Measurements from ENCODE around the gene SLC16A13. TPM values are rescaled to one million over a fixed set of nuclear protein-coding genes. Genes with fewer than 3 reads are reported as not detected.
A peak's percentile ranks its signal among the peaks of the same experiment; 100 is the strongest.
"Not testable (repeated sequence)": the region's sequence is repeated elsewhere in the genome, so short reads cannot be mapped to it uniquely, and the experiment has no call there.

SLC16A13 gene
- total RNA-seq, 1 donor from 2014 or later: 10.1 TPM

DNA sequence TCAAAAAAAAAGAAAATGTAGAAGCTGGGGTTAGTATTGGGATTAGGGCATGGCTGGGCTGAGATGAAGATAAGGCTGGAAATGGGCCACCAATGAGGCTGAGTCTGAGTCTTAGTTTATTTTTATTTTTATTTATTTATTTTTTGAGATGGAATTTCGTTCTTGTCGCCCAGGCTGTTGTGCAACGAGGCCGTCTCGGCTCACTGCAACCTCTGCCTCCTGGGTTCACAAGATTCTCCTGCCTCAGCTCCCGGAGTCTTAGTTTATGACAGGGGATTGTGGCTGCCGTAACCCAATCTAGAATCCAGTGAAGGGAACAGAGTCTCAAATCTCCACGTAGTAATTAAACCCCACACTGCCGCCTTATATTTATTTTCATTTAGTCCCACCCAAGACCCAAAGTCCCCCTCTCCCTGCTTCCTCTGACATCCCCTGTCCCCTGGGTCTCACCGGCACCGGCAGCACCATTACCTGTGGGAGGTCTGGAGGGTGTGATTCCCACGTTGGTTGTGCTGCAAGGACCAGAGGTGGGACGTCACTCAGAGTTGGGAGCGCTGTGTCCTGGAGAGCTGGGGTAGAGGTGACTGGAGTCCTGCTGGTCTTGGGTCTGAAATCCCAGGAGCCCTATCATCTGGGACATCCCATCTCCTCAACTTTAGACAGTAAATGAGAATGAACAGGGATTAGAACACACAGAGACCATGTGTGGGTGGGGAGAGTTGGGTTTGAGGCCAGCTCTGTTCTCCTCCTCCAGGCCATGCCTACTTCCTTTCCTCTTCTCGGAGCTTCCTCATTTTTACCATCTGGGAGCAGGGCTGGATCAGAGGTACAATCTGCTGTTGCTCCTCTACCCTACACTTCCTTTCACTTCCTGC, 44.0 kb downstream of the SLC16A13 start, which contains the start of gene CLEC10A:
Gene CLEC10A, minus strand, starts transcription at position 671 of the 875 bp plus-strand sequence. CDS start 1,439 bp downstream, outside the sequence.
- no peak within 1 kb of the TSS for H3K4me3 ChIP-seq
- TF ChIP-seq, protein P1, sequence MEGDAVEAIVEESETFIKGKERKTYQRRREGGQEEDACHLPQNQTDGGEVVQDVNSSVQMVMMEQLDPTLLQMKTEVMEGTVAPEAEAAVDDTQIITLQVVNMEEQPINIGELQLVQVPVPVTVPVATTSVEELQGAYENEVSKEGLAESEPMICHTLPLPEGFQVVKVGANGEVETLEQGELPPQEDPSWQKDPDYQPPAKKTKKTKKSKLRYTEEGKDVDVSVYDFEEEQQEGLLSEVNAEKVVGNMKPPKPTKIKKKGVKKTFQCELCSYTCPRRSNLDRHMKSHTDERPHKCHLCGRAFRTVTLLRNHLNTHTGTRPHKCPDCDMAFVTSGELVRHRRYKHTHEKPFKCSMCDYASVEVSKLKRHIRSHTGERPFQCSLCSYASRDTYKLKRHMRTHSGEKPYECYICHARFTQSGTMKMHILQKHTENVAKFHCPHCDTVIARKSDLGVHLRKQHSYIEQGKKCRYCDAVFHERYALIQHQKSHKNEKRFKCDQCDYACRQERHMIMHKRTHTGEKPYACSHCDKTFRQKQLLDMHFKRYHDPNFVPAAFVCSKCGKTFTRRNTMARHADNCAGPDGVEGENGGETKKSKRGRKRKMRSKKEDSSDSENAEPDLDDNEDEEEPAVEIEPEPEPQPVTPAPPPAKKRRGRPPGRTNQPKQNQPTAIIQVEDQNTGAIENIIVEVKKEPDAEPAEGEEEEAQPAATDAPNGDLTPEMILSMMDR (IDR thresholded peaks at IDR 0.05): no peak
- H3K4me1 ChIP-seq: peaks cover 4% of the 10 kb centered on the region
- H3K36me3 ChIP-seq: no peaks in the 10 kb centered on the region
- H3K9me3 ChIP-seq: no peaks in the 10 kb centered on the region
- ATAC-seq (peak; percentile 89), DNase-seq (no peak)
- no peaks in the 10 kb centered on the region for H3K27me3 ChIP-seq
- peak within 1 kb of the TSS; percentile 13 for H3K27ac ChIP-seq
- intact Hi-C loops (cut with DNase I): no loop called here

DNA sequence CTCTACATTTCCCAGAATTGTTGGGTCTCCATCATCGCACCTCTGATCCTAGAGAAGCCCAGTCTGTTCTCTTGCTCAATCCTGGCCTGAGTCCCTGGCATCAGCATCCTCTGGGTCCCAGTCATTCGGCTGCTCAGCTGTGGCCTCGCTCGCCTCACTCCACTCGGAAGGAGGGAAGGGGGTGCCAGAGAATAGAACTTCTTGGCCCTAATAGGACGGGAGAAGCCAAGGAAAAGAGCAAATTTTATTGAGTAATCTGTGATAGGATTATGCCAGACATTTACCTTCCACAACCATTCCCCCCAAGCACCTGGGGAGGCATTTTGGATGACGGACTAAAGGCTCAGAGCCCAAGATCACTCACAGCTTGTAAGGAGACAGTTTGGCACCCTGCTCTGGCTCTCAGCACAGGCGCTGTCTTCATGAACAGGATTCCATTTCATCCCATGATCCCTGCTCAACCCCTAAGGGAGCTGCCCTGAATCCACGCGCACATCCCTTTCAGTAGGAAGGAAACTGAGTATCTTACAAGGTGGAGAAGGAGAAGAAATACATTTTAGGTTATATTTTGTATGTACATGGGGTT, 44.7 kb downstream of the SLC16A13 start:
- Histone ChIP-seq H3K27me3 (no peaks in the 10 kb centered on the region), H3K9me3 (no peaks in the 10 kb centered on the region), H3K4me1 (peaks cover 4% of the 10 kb centered on the region), H3K4me3 (no peak overlapping the region), H3K36me3 (no peaks in the 10 kb centered on the region), H3K27ac (no peak overlapping the region)
- no peak for DNase-seq
- intact Hi-C loops (cut with DNase I): no loop called here
- TF ChIP-seq, protein P1 (IDR thresholded peaks at IDR 0.05): no peak
- ATAC-seq: peak; percentile 59

DNA sequence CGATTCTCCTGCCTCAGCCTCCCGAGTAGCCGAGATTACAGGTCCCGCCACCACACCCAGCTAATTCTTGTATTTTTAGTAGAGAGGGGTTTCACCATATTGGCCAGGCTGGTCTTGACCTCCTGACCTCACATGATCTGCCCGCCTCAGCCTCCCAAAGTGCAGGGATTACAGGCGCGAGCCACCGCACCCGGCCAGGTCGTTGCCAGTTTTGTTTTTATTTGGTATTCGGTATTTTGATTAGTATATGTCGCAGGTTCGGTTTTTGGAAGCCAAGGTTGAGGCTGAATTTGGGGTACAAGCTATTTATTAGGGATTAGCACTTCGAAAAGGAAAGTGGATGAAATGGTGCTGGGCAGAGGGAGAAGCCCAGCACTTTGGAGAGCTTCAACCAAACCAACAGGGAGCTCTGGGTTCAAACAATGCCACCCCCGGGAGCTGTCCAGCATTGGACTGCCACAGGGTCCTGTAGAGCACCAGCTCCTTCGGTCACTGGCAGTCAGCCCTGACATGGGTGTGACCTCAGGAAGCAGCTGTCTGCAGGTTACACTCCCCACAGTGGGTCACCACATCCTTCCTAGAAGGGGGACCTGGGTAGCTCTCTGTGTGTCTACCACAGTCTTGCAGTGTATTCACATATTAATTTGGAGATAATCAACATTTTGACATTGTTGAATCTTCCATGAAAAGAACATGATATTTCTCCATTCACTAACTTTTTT, 45.7 kb downstream of the SLC16A13 start:
- ATAC-seq (no peak), DNase-seq (no peak)
- Histone ChIP-seq H3K36me3 (no peaks in the 10 kb centered on the region), H3K27me3 (no peaks in the 10 kb centered on the region), H3K4me1 (peaks cover 4% of the 10 kb centered on the region), H3K4me3 (no peak overlapping the region), H3K27ac (no peak overlapping the region), H3K9me3 (no peaks in the 10 kb centered on the region)
- TF ChIP-seq, protein P1 (IDR thresholded peaks at IDR 0.05): no peak
- intact Hi-C loops (cut with DNase I): no loop called here

DNA sequence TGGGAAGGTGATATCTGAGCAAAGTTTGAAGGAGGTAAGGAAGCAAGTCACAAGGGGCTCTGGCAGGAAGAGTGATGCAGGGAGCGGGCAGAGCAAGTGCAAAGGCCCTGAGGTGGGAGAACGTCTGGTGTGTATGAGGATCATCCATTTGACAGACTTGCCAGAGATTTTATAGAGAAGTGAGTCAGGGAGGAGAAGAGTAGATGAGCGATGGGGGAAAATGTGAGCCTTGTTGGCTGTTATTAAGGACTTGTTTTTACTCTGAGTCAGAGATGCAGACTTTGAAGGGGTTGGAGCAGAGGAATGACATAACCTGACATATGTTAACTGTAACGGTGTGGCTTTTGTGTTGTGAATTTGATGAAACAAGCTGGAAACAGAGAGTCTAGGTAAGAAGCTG, 47.8 kb downstream of the SLC16A13 start:
- ATAC-seq: no peak
- Histone ChIP-seq H3K36me3 (no peaks in the 10 kb centered on the region), H3K9me3 (no peaks in the 10 kb centered on the region), H3K4me3 (no peak overlapping the region), H3K27me3 (no peaks in the 10 kb centered on the region), H3K4me1 (peaks cover 4% of the 10 kb centered on the region), H3K27ac (no peak overlapping the region)
- intact Hi-C loops (cut with DNase I): no loop called here
- DNase-seq: no peak
- TF ChIP-seq, protein P1 (IDR thresholded peaks at IDR 0.05): no peak

DNA sequence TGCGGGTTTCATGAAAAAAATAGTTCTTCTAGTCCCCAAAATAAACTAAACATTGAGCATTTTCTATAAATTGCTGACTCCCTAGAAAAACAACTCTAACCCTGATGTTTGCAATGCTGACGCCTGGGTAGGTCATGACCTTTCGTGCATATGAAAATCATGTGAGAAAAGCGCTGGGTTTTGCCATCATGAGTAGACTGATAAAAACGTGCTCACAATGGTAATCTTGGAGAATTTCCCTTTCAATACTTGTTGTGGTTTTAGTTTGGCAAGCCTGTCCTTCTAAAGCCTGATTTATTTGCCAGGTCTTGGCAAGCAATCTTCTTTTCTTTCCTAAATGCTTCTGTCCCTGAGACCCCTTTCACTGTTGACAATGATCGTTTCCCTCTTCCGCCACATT, 48.3 kb downstream of the SLC16A13 start:
- ATAC-seq (no peak), DNase-seq (no peak)
- Histone ChIP-seq H3K27me3 (no peaks in the 10 kb centered on the region), H3K36me3 (no peaks in the 10 kb centered on the region), H3K4me1 (peaks cover 4% of the 10 kb centered on the region), H3K9me3 (no peaks in the 10 kb centered on the region), H3K27ac (no peak overlapping the region), H3K4me3 (no peak overlapping the region)
- TF ChIP-seq, protein P1 (IDR thresholded peaks at IDR 0.05): no peak
- intact Hi-C loops (cut with DNase I): no loop called here

DNA sequence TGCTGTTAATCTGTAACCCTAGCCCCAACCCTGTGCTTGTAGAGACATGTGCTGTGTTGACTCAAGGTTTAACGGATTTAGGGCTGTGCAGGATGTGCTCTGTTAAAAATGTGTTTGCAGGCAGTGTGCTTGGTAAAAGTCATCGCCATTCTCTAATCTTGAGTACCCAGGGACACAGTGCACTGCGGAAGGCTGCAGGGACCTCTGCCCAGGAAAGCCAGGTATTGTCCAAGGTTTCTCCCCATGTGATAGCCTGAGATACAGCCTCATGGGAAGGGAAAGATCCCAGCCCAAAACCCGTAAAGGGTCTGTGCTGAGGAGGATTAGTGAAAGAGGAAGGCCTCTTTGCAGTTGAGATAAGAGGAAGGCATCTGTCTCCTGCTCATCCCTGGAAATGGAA, 52.6 kb downstream of the SLC16A13 start:
- H3K27ac ChIP-seq; H3K36me3 ChIP-seq; ATAC-seq; H3K4me1 ChIP-seq; H3K27me3 ChIP-seq; DNase-seq; H3K9me3 ChIP-seq; intact Hi-C loops (cut with DNase I); H3K4me3 ChIP-seq: not testable (repeated sequence)

DNA sequence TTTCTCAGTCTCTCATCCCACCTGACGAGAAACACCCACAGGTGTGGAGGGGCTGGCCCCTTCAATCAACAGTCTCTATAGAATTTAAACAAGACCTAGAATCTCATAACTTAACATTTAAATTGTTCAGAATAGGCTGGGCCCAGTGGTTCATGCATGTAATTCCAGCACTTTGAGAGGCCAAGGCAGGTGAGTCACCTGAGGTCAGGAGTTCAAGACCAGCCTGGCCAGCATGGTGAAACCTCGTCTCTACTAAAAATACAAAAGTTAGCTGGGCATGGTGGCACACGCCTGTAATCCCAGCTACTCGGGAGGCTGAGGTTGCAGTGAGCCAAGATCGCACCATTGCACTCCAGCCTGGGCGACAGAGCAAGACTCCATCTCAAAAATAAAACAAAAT, 53.8 kb downstream of the SLC16A13 start:
- H3K4me1 ChIP-seq; ATAC-seq; H3K36me3 ChIP-seq; H3K4me3 ChIP-seq; H3K27ac ChIP-seq; H3K27me3 ChIP-seq; intact Hi-C loops (cut with DNase I); DNase-seq; H3K9me3 ChIP-seq: not testable (repeated sequence)

All from upper lobe of right lung (tissue), 1 donor.